Pancreas (tissue), 10 donors: ENCODE data around the gene C2orf76. TPM values are rescaled to one million over a fixed set of nuclear protein-coding genes. Genes with fewer than 3 reads are reported as not detected.

Source experiments
- ATAC-seq, 4 donors: fragments of 200-7000 bp; cut with Tn5 transposase; one replicate each; pipeline versions ENCODE4 v1.8.0 to v1.9.1; 2020; ENCODE audit warnings: mild to moderate bottlenecking in 4 of 4, moderate library complexity in 4 of 4
- DNase-seq, 6 donors: peaks; one replicate each; pipeline ENCODE4 v3.0.0-alpha.2; 2020
- FAIRE-seq: peaks from 2 replicates; lab custom pipeline; 2012; peaks lifted over from hg19 to GRCh38; lab: Jason Lieb, UNC
- H3K27ac ChIP-seq, 4 donors: fragments of 200-600 bp; sonication (generic); 1 replicate in 3 of 4; 2 replicates in 1 of 4; pipeline versions ENCODE4 v1.5.0 to v1.8.0; 2020
- H3K27me3 ChIP-seq, 4 donors: fragments of 200-600 bp; one replicate each; pipeline ENCODE4 v1.8.0; 2021
- H3K36me3 ChIP-seq, 3 donors: fragments of 200-600 bp; sonication (generic) in 1 of 3; one replicate each; pipeline versions ENCODE4 v1.5.0 to v1.8.0; 2020 to 2021
- H3K4me1 ChIP-seq, 3 donors: fragments of 200-600 bp; one replicate each; pipeline ENCODE4 v1.8.0; 2021
- H3K4me3 ChIP-seq, 4 donors: fragments of 200-600 bp; sonication (generic) in 2 of 4; one replicate each; pipeline versions ENCODE4 v1.5.0 to v1.8.0; 2020 to 2021
- H3K9me3 ChIP-seq, 4 donors: fragments of 200-600 bp; one replicate each; pipeline ENCODE4 v1.8.0; 2021
- CTCF ChIP-seq, 4 donors: fragments of 200-600 bp; sonication (generic) in 3 of 4; IDR thresholded peaks; one replicate each; pipeline versions ENCODE4 v1.5.0 to v1.8.0; 2021; ENCODE audit warnings: antibody characterized with exemption in 4 of 4
- WGBS, 2 donors: extraction: QIAGEN DNeasy Blood & Tissue Kit; methylation state at CpG; one replicate each; pipeline ENCODE4 v1.1.7; 2013; 5-methylcytosine and 5-hydroxymethylcytosine counted together
- intact Hi-C, 3 donors: fragments of 100-400 bp; cut with DNase I; formaldehyde crosslinking; loops; one replicate each; pipeline versions ENCODE4 v1.11.1 to v1.14.2; 2022
- polyA plus RNA-seq, 2 donors: library from polyadenylated mRNA; stranded (reverse); fragments of 200-250 nt; gene quantifications; one replicate each; pipeline ENCODE4 v1.2.3, GENCODE V29; 2013
- total RNA-seq, 6 donors: library from RNA; stranded (reverse); fragmentation: NEBNext Ultra II Directional in 4 of 6; extraction: Animal tissue kit (Norgen Biotek cat#: 25700) in 4 of 6; gene quantifications; one replicate each; pipeline versions ENCODE4 v1.2.1 to v1.2.4, GENCODE V29; 2021 to 2023
- donor health status: healthy with polysubstance abuse.
- donor health status: DM: no; HTN: no; CAD: no; lungs with moderate emphysema.
- donor health status: DM: no; HTN: no; CAD: no.
- donor health status: control.
- donor health status: control.
- donor health status: Bipolar disorder and iron deficiency.
- donor health status: DM: yes; HTN: yes; CAD: no.
- donor health status: DM: no; HTN: no; CAD: no.
- donor health status: DM: no; HTN: no; CAD: no.
- donor health status: DM: yes; HTN: yes; CAD: no.

The C2orf76 gene
- total and polyA plus RNA-seq, 8 donors: 3.8 to 12.0 (median 5.6) TPM

- intact Hi-C loops: no loop called here
- no peak for TF ChIP-seq CTCF (IDR thresholded peaks at IDR 0.05)
- H3K27ac ChIP-seq: peak overlapping the region; percentile 1 to 77 (median 62)
- H3K4me1 ChIP-seq: peaks cover 9 to 35% (median 27%) of the 10 kb centered on the region in 3 donors
- H3K27me3 ChIP-seq: no peaks in the 10 kb centered on the region
- H3K9me3 ChIP-seq: no peaks in the 10 kb centered on the region
- ATAC-seq: peak; percentile 53 to 89 (median 74)
- H3K36me3 ChIP-seq: no peaks in the 10 kb centered on the region
- no peak for FAIRE-seq
- no peak overlapping the region for H3K4me3 ChIP-seq
- 37 to 42% methylated on average over 9 of the region's 9 CpGs for WGBS, 2 donors
- DNase-seq: peak in 5 of 6 donors; percentile 68 to 80 (median 77)
Observed at GRCh38 chr2:119387381-119388129, 20.9 kb upstream of the C2orf76 start.

GRCh38 chr2:119385466-119385865 is 18.8 kb upstream of the C2orf76 start:
- Histone ChIP-seq H3K27ac (no peak overlapping the region), H3K9me3 (no peaks in the 10 kb centered on the region), H3K4me1 (peaks cover 9 to 35% (median 26%) of the 10 kb centered on the region in 3 donors), H3K4me3 (no peak overlapping the region), H3K36me3 (no peaks in the 10 kb centered on the region), H3K27me3 (no peaks in the 10 kb centered on the region)
- WGBS, 2 donors: 87 to 89% methylated on average over 3 of the region's 3 CpGs
- FAIRE-seq: no peak
- ATAC-seq: no peak
- no peak for TF ChIP-seq CTCF (IDR thresholded peaks at IDR 0.05)
- intact Hi-C loops: no loop called here
- DNase-seq: no peak

DNA sequence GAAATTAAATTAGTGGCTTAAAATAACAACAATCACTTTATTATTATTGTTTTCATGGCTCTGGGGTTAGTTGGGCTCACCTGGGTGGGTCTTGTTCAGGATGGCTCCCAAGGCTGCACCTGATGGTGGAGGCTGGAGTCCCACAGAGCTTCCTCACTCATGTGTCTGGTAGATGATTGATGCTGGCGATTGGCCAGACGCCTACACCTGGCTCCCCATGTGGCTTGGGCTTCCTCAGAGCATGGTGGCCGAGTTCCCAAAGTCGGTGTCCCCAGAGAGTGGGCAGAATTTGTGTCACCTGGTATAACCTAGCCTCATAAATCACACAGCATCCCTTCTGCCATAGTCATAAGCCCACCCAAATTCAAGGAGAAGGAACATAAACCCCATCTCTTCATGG is 18.3 kb upstream of the C2orf76 start:
- intact Hi-C loops: no loop called here

DNA sequence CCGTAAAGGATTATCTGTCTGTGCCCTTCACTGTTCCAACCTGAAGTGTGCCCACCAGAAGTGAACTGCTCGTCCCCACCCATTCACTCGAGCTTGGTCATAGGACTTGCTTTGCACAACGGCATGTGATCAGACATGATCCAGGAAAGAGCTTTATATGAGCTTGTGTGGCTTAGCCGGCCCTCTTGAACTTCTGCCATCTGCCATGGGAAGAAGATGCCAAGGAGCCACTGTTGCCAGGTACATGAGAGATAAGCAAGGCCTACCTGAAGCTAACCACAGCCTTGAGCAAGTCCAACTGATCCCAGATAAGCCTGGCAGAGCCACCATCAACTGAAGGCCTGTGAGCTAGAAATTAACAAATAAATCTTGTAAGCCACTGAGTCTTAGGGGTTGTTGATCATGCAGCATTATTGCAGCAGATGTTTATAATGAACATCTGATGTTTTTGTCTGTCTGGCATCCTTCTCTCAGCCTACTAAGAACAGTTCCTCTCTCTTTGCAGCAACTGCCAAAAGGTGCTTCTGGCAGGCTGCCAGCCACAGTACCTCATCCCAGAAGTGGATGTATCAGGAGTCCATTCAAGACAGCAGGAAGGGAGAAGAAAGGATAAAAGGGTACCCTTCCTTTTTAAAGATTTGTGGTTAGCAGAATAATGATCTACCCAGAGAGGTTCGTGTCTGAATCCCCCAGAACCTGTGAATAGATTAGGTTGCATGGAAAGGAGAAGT is 16.9 kb upstream of the C2orf76 start:
- FAIRE-seq (no peak), DNase-seq (peak; percentile 73 to 87 (median 80)), ATAC-seq (peak; percentile 52 to 90 (median 78))
- intact Hi-C loops: no loop called here
- no peak overlapping the region for H3K27ac ChIP-seq
- WGBS, 2 donors: 35 to 42% methylated on average over 6 of the region's 6 CpGs
- H3K4me1 ChIP-seq: peaks cover 5 to 19% (median 12%) of the 10 kb centered on the region in 3 donors
- no peaks in the 10 kb centered on the region for H3K36me3 ChIP-seq
- H3K27me3 ChIP-seq: no peaks in the 10 kb centered on the region
- H3K4me3 ChIP-seq: no peak overlapping the region
- TF ChIP-seq CTCF (IDR thresholded peaks at IDR 0.05): no peak
- no peaks in the 10 kb centered on the region for H3K9me3 ChIP-seq

More for the DNA sequence above, 18.3 kb upstream of the C2orf76 start:
- ATAC-seq (no peak), DNase-seq (peak in 1 of 6 donors; percentile 42), FAIRE-seq (no peak)
- Histone ChIP-seq H3K36me3 (no peaks in the 10 kb centered on the region), H3K4me1 (peaks cover 9 to 31% (median 21%) of the 10 kb centered on the region in 3 donors), H3K27me3 (no peaks in the 10 kb centered on the region), H3K9me3 (no peaks in the 10 kb centered on the region), H3K27ac (no peak overlapping the region), H3K4me3 (no peak overlapping the region)
- TF ChIP-seq CTCF (IDR thresholded peaks at IDR 0.05): no peak
- 81% methylated on average over 4 of the region's 4 CpGs for WGBS, 2 donors
